ENCODE data around the gene SET.

DNA sequence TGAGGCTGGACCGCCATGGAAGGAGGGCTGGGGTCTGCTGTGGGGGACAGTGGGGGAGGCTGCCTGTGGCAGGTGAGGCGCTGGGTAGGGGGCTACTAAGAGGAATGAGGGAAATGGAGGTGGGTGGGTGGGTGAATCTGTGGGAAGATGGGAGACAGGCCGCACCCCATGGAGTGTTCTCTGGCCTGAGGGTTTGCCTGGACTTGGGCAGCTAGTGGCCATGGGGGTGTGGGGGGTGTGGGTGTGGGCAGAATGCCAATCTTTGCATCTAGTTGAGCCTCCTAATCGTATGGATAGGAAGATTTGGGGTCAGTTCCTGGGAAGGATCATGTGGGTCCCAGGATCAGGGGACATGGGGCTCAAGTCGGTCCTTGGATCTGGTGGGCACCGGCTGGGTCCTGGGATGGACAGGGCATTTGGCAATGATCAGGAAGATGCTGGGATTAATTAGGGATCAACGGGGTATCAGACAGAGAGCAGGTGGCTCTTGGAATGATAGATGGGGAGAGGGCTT, 34.4 kb downstream of the SET start:
- TF ChIP-seq CTCF (IDR thresholded peaks at IDR 0.05) (no peak), POLR2A (IDR thresholded peaks at IDR 0.05) (no peak)
